Posterior cingulate gyrus (tissue), 11 donors: ENCODE measurements around the gene SPON1.
"Not testable (repeated sequence)": the region's sequence is repeated elsewhere in the genome, so short reads cannot be mapped to it uniquely, and the experiment has no call there.

Source experiments
- DNase-seq, 10 donors: peaks; one replicate each; pipeline versions ENCODE4 v3.0.0 to v3.0.0-alpha.2; 2020 to 2021; ENCODE audit warnings: mixed read lengths in 3 of 10
- intact Hi-C: fragments of 100-400 bp; cut with DNase I; formaldehyde crosslinking; loops from one replicate; pipeline ENCODE4 v1.15.1; 2023

SPON1 gene

DNA sequence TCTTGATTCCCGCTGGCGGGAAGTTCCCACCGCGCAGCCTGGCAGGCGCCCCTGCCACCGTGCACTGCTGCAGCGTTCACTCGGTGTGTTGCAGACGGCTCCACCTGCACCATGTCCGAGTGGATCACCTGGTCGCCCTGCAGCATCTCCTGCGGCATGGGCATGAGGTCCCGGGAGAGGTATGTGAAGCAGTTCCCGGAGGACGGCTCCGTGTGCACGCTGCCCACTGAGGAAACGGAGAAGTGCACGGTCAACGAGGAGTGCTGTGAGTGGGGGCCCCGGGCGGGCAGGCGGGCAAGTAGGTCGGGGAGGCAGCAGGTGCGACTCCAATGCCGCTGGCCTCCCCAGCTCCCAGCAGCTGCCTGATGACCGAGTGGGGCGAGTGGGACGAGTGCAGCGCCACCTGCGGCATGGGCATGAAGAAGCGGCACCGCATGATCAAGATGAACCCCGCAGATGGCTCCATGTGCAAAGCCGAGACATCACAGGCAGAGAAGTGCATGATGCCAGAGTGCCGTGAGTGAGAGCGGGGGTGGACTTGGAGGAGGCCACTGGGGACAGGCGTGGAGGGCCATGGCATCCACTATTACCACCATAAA lies 296.8 kb downstream of the SPON1 start:
- intact Hi-C loops = no loop called here
- no peak for DNase-seq

DNA sequence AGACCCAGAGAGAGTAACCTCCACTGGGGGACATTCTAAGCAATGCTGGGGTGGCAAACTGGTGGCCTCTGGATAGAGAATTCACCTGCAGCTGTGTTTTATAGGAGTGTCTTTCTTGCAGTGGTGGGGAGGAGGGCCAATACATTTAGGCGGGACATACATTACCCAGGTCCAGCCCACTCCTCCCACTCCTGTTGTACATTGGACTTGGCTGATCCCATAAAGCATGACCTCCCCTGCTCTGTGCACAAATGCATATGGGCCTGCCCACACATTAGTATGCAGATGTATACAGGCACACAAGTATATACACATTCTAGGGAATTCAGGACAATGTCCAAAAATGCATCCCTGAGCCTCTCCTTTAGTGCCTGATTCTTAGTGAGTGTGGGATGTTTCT lies 297.4 kb downstream of the SPON1 start:
- intact Hi-C loops = no loop called here
- no peak for DNase-seq

DNA sequence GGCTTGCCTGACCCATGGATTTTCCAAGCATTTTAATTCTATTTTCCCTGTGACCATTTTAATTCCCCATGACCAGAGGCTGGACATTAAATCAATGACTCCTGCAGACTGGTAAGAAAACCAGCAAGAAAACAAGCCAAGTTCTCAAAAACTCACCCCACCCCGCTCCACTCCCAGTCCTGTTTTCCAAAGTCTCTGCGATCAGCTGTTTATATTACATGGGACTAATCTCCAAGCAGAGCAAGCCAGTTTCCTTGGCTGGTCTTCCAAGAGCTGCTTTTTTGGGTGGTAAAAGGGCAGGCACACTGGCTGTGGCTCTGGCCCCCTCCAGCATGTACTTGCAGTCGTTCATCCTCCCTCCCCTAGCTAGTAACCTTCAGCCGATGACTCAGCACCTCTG lies 298.5 kb downstream of the SPON1 start:
- intact Hi-C loops = no loop called here
- DNase-seq = no peak

GRCh38 chr11:14262271-14262846 lies 299.8 kb downstream of the SPON1 start:
- no peak for DNase-seq
- intact Hi-C loops = no loop called here

GRCh38 chr11:14264966-14265365 lies 302.4 kb downstream of the SPON1 start:
- intact Hi-C loops = no loop called here
- no peak for DNase-seq

DNA sequence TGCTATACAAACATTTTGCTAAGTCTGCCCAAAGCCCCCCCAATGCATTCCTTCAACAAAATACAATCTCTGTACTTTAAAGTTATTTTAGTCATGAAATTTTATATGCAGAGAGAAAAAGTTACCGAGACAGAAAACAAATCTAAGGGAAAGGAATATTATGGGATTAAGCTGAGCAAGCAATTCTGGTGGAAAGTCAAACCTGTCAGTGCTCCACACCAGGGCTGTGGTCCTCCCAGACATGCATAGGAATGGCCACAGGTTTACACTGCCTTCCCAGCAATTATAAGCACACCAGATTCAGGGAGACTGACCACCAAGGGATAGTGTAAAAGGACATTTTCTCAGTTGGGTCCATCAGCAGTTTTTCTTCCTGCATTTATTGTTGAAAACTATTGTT lies 304.1 kb downstream of the SPON1 start:
- no peak for DNase-seq
- intact Hi-C loops = no loop called here

- DNase-seq = no peak
- intact Hi-C loops = no loop called here
Observed at GRCh38 chr11:14267861-14268635, 305.5 kb downstream of the SPON1 start.

DNA sequence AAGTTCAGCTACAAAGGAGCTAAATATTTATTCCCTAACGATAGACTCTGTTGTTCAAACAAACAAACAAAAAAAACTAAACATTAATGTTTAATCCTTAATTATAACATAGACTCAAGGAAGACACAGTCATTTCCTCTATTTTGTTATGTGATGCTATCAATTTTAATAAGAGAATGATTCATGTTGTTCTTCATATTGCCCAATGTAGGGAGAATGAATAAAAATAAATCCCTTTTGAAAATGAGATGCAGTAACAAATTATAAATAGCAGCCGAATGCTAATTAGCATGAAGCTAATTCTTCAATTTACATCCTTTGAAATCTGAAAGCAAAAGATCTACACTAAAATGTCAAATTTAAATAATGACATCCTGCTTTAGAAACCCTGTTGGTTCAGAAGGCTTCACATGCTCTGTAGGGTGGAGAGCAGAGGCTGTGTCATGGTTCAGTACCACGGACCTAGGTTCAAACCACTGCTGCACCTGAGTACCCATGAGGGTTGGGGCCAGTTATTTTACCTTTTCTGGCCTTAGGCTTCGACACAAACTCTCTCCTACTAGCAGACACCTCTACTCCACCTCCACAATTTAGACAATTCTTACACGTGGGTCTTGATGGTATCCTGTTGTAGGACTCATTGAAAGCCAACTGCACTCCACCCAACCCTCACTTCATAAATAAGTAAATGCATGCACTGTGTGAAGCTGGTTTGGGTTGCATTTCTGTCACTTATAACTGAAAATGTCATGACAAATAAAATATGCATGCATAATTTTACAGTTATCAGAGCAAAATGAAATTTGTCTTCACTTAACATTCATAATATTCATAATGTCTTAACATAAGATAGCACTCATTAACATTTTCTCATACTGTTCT lies 307.4 kb downstream of the SPON1 start:
- intact Hi-C loops = no loop called here
- no peak for DNase-seq

- peak in 1 of 10 donors; percentile 9 for DNase-seq
- intact Hi-C loops = no loop called here
Observed at GRCh38 chr11:14270690-14271542, 308.4 kb downstream of the SPON1 start.

DNA sequence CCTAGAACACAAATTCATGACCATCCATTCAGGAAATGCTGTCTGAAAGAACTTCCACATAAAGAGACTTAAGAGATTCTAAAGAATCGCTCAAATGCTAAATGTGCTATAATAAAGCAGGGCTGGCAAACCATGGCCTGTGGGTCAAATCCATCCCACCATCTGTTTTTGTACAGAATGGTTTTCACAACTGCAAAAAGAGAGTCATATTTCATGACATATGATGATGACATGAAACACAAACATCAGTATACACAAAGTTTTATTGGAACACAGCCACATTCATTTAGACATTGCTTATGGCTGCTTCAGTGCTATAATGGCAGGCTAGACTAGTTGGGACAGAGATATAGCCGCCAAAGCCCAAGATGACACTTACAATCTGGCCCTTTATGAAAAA lies 311.4 kb downstream of the SPON1 start:
- DNase-seq = no peak
- intact Hi-C loops = no loop called here

- no peak for DNase-seq
- intact Hi-C loops = no loop called here
Observed at GRCh38 chr11:14275076-14275475, 312.6 kb downstream of the SPON1 start.

GRCh38 chr11:14278869-14279268 lies 316.3 kb downstream of the SPON1 start:
- DNase-seq, intact Hi-C loops: not testable (repeated sequence)

DNA sequence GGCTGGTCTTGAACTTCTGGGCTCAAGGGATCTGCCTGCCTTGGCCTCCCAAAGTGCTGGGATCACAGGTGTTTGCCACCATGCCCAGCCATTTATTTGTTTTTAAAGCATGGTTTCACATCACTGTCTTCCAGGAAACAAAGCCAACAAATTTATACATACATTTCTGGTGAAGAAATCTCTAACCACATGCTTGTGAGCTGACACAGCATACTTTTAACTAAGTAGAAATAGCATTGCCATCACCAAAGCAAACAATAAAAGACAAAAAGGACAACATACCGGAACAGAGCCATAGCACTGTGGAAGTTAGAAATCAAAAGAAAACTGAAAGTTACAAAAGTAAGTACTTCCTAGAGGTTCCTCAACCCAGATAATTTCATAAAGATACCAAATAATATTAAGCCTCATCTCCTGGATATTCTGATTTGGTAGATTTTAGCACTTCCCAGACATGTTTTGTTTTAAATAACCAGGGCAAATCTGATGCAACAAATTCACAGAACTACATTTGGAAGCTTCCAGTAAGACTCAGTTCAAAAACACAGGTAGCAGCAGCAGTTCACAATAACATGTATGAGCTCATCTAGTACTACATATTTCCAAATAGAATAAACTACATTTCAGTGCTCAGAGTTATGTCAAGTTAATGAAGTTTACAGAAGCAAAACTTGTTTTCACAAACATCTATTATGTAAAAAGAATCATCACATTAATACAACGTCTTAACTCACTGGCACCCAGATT lies 325.8 kb downstream of the SPON1 start:
- no peak for DNase-seq
- intact Hi-C loops = no loop called here

DNA sequence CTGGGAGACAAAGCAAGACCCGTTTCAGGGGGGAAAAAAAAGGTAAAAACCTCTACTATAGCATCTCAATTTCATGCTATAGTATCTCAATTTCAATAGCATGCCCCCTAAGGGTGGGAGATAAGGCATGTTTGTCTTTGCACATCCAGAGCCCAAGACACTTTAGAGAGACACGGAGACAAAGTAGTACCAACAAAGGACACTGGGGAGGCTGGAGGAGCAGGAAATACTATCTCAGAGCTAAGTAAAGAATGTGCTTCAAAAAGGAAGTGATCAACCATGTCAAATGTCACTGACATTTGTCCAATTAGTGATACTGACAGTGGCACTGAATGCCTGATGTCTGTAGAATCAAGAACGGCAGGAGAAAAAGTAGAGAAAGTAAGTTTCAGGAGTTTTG lies 327.9 kb downstream of the SPON1 start:
- no peak for DNase-seq
- intact Hi-C loops = no loop called here

DNA sequence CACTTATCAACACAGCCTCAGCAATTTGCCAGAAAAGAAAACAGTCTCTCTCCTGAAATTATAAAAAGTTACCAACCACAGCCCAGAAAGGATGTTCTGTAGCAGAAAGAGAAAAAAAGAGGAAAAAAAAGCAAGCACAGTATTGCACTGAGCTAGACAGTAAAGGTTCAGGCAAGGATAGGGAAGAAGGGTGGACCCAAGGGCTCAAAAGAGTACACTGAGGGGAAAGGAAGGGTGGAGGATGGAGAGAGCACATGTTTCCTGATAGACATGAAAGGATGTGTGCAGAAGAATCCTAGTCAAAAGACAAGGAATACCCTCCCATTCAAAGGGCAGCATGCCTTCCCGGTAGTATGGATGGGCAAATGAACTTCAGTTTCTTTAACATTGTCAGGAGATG lies 337.4 kb downstream of the SPON1 start:
- intact Hi-C loops = loop anchor here (1.0 kb wide), 1 partner anchor 155 kb away; no protein-coding TSS in a partner anchor
- DNase-seq = no peak

DNA sequence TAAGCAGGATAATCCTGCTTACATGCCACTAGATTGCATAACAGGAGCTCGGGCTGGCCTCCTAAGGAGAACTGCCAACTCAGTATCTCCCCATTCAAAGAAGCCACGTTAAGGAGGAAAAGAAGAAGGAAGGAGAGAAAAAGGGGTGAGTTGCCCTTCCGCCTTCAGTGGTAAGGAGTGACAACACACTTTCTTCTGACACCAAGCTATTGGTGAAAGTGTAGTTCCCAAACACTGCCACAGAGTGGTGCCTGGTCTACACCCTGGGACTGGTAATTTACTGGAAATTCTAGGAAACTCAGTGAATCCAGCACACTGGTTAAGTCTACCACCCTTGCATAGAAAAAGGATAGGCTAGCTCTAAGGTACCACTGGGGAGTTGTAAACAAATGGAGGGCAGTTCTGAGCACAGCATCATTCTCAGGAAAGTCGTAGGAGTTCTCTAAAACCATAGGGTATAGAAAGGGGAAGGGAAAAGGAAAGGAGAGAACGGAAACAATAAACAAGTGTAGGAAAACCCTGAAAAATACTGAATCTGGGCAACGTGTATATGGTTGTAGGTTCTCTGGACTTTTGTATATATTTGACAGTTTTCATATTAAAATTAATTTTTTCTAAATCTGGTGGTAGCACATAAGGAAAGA lies 338.3 kb downstream of the SPON1 start:
- peak in 7 of 10 donors; percentile 54 to 89 (median 61) for DNase-seq
- intact Hi-C loops = loop anchor here (1.0 kb wide), 1 partner anchor 155 kb away; no protein-coding TSS in a partner anchor

DNA sequence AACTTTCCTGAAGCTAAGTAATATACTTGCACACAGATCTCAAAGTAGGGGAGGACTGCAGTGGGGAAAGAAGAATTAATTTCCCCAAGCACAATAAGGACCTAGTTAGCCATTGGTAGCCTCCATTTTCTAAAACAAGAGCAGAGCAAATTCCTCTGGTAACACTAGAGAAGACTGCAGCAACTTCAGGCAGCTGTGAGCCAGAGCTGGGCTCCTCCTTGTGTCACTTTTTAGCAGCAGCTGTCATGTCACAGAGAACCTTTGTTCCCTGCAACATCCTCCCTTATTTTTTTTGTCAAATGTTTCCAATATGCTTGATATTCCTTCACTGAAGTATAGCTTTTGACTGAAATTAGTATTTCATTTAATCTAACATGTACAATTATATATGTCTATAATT lies 342.1 kb downstream of the SPON1 start:
- intact Hi-C loops = no loop called here
- no peak for DNase-seq

- intact Hi-C loops = no loop called here
- no peak for DNase-seq
Observed at GRCh38 chr11:14305649-14306048, 343.1 kb downstream of the SPON1 start.

- no peak for DNase-seq
- intact Hi-C loops = no loop called here
Observed at GRCh38 chr11:14306481-14306880, 344.0 kb downstream of the SPON1 start.
